Esophagus squamous epithelium (tissue), 5 donors: ENCODE results near the gene MAN1C1. TPM values are rescaled to one million over a fixed set of nuclear protein-coding genes. Genes with fewer than 3 reads are reported as not detected.

ENCODE experiments used
- DNase-seq: peaks from one replicate; lab custom pipeline; 2025; lab: John Stamatoyannopoulos, UW
- H3K27ac ChIP-seq, 4 donors: fragments of 200-600 bp; sonication (generic); one replicate each; pipeline ENCODE4 v1.5.1; 2016 to 2019; ENCODE audit warnings: mild to moderate bottlenecking in 1 of 4
- H3K27me3 ChIP-seq, 4 donors: fragments of 200-600 bp; sonication (generic); 1 replicate in 3 of 4; 2 replicates in 1 of 4; pipeline versions ENCODE4 v1.5.1 to v1.6.0; 2017 to 2021; ENCODE audit warnings: antibody characterized with exemption in 1 of 4
- H3K36me3 ChIP-seq, 3 donors: fragments of 200-600 bp; sonication (generic); one replicate each; pipeline ENCODE4 v1.5.1; 2016 to 2019
- H3K4me1 ChIP-seq, 3 donors: fragments of 200-600 bp; sonication (generic); one replicate each; pipeline ENCODE4 v1.5.1; 2017 to 2019
- H3K4me3 ChIP-seq, 4 donors: fragments of 200-600 bp; sonication (generic); 1 replicate in 3 of 4; 2 replicates in 1 of 4; pipeline ENCODE4 v1.5.1; 2016 to 2019; ENCODE audit warnings: mild to moderate bottlenecking in 2 of 4, moderate library complexity in 1 of 4
- H3K9me3 ChIP-seq, 3 donors: fragments of 200-600 bp; sonication (generic); one replicate each; pipeline ENCODE4 v1.5.1; 2016 to 2019
- CTCF ChIP-seq, 6 experiments: fragments of 450-650 bp in 4 of 6; fragments of 200-600 bp in 2 of 6; sonication (generic) in 2 of 6; IDR thresholded peaks; one replicate each; pipeline ENCODE4 v1.5.1; 2016 to 2019; ENCODE audit warnings: antibody characterized with exemption in 6 of 6, mild to moderate bottlenecking in 4 of 6, moderate library complexity in 4 of 6
- POLR2A ChIP-seq, 4 donors: fragments of 450-650 bp; IDR thresholded peaks; one replicate each; pipeline ENCODE4 v1.6.1; 2017; ENCODE audit warnings: antibody characterized with exemption in 4 of 4, mild to moderate bottlenecking in 4 of 4, moderate library complexity in 3 of 4
- WGBS, 2 donors: methylation state at CpG; one replicate each; pipeline ENCODE4 v1.1.5; 2018; 5-methylcytosine and 5-hydroxymethylcytosine counted together
- intact Hi-C: fragments of 100-400 bp; cut with DNase I; formaldehyde crosslinking; loops from one replicate; pipeline ENCODE4 v1.15.0; 2022
- total RNA-seq, 4 donors: library from RNA; depleted of rRNA; stranded (reverse); fragments of >200 nt; gene quantifications; one replicate each; pipeline ENCODE4 v1.1.0, GENCODE V29; 2016
- donor health status: DM: yes; HTN: yes; CAD: no.

Gene MAN1C1
- total RNA-seq, 4 donors from 2014 or later: 0.91 to 7.4 (median 3.8) TPM

GRCh38 chr1:25820247-25821111 is 203.9 kb downstream of the MAN1C1 start:
- Histone ChIP-seq H3K27me3 (no peaks in the 10 kb centered on the region), H3K4me1 (peaks cover 22 to 71% (median 29%) of the 10 kb centered on the region in 3 donors), H3K9me3 (no peaks in the 10 kb centered on the region), H3K4me3 (peak overlapping the region; percentile 65 to 100 (median 90)), H3K36me3 (peaks cover 0 to 27% (median 3%) of the 10 kb centered on the region in 3 donors), H3K27ac (peak overlapping the region; percentile 95 to 97 (median 96))
- no peak for DNase-seq
- 7 to 11% methylated on average over 4 to 10 of the region's 67 CpGs for WGBS, 2 donors
- no peak for TF ChIP-seq CTCF (IDR thresholded peaks at IDR 0.05)
- TF ChIP-seq POLR2A (IDR thresholded peaks at IDR 0.05): peak in 1 of 4 donors; percentile 45
- intact Hi-C loops: loop anchor here (10.0 kb wide), 1 partner anchor 174 kb away; the partner anchor contains the start of gene PAFAH2

- H3K9me3 ChIP-seq: no peaks in the 10 kb centered on the region
- TF ChIP-seq CTCF (IDR thresholded peaks at IDR 0.05) (no peak), POLR2A (IDR thresholded peaks at IDR 0.05) (no peak)
- peaks cover 22 to 71% (median 29%) of the 10 kb centered on the region in 3 donors for H3K4me1 ChIP-seq
- 17 to 23% methylated on average over 10 of the region's 10 CpGs for WGBS, 2 donors
- H3K36me3 ChIP-seq: peaks cover 0 to 26% (median 0%) of the 10 kb centered on the region in 3 donors
- H3K4me3 ChIP-seq: peak overlapping the region; percentile 65 to 100 (median 90)
- intact Hi-C loops: loop anchor here (10.0 kb wide), 1 partner anchor 174 kb away; the partner anchor contains the start of gene PAFAH2
- DNase-seq: no peak
- peak overlapping the region; percentile 95 to 97 (median 96) for H3K27ac ChIP-seq
- no peaks in the 10 kb centered on the region for H3K27me3 ChIP-seq
Observed at GRCh38 chr1:25821112-25821476, 204.5 kb downstream of the MAN1C1 start.

GRCh38 chr1:25821630-25822091 is 205.1 kb downstream of the MAN1C1 start:
- H3K27ac ChIP-seq: peak overlapping the region in 2 of 4 donors; percentile 96 to 97
- H3K27me3 ChIP-seq: no peaks in the 10 kb centered on the region
- H3K36me3 ChIP-seq: peaks cover 3 to 26% (median 5%) of the 10 kb centered on the region in 3 donors
- no peak for DNase-seq
- H3K9me3 ChIP-seq: no peaks in the 10 kb centered on the region
- peak overlapping the region in 3 of 4 donors; percentile 65 to 100 (median 86) for H3K4me3 ChIP-seq
- TF ChIP-seq POLR2A (IDR thresholded peaks at IDR 0.05): no peak
- peaks cover 19 to 67% (median 29%) of the 10 kb centered on the region in 3 donors for H3K4me1 ChIP-seq
- 70 to 78% methylated on average over 4 to 5 of the region's 5 CpGs for WGBS, 2 donors
- intact Hi-C loops: loop anchor here (10.0 kb wide), 1 partner anchor 173 kb away; the partner anchor contains the start of gene PAFAH2

- no peak overlapping the region for H3K27ac ChIP-seq
- peaks cover 7 to 35% (median 12%) of the 10 kb centered on the region in 3 donors for H3K4me1 ChIP-seq
- no peak overlapping the region for H3K4me3 ChIP-seq
- H3K36me3 ChIP-seq: peaks cover 24 to 64% (median 26%) of the 10 kb centered on the region in 3 donors
- intact Hi-C loops: loop anchor here (10.0 kb wide), 1 partner anchor 169 kb away; the partner anchor contains the start of gene PAFAH2
- WGBS, 2 donors: 88 to 89% methylated on average over 2 of the region's 2 CpGs
- H3K9me3 ChIP-seq: no peaks in the 10 kb centered on the region
- H3K27me3 ChIP-seq: no peaks in the 10 kb centered on the region
- TF ChIP-seq POLR2A (IDR thresholded peaks at IDR 0.05) (no peak), CTCF (IDR thresholded peaks at IDR 0.05) (no peak)
- no peak for DNase-seq
Observed at GRCh38 chr1:25825605-25826004, 209.0 kb downstream of the MAN1C1 start.

- peaks cover 24 to 73% (median 31%) of the 10 kb centered on the region in 3 donors for H3K36me3 ChIP-seq
Observed at GRCh38 chr1:25826571-25826970, 210.0 kb downstream of the MAN1C1 start.

More at GRCh38 chr1:25826571-25826970, 210.0 kb downstream of the MAN1C1 start:
- H3K9me3 ChIP-seq: no peaks in the 10 kb centered on the region
- no peak overlapping the region for H3K27ac ChIP-seq
- WGBS, 2 donors: 100% methylated on average over 3 to 4 of the region's 10 CpGs
- TF ChIP-seq POLR2A (IDR thresholded peaks at IDR 0.05): no peak
- no peak for TF ChIP-seq CTCF (IDR thresholded peaks at IDR 0.05)
- H3K27me3 ChIP-seq: no peaks in the 10 kb centered on the region
- no peak overlapping the region for H3K4me3 ChIP-seq
- intact Hi-C loops: loop anchor here (10.0 kb wide), 1 partner anchor 168 kb away; the partner anchor contains the start of gene PAFAH2
- no peak for DNase-seq
- peaks cover 0 to 26% (median 6%) of the 10 kb centered on the region in 3 donors for H3K4me1 ChIP-seq
